ENCODE data around the gene DSCAM.
A peak's percentile ranks its signal among the peaks of the same experiment; 100 is the strongest.

Gene DSCAM

DNA sequence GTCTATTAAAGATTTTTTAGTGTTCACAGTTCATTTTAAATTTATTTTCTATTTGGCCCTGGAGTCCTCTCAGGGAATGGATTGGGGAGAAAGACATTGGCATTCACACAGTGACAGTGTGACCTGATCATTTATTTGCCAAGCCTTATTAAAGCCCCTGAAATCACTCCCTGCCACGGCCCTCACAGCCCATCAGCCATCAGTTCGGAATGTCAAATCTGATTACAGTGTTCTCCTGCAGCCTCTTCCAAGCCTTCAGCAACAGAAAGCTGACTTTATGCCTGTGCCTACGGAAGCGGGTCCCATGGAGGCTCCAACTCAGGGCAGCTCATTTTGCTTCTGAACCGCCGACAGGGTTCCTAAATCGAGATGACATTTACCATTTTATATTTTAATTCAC is 451.2 kb downstream of the DSCAM start:
- Mint-ChIP-seq H3K36me3 (no peaks in the 10 kb centered on the region), H3K27ac (no peak overlapping the region), H3K9me3 (peaks cover 14% of the 10 kb centered on the region), H3K4me1 (no peaks in the 10 kb centered on the region), H3K4me3 (no peak overlapping the region)
- DNase-seq (ENCODE audit: low spot score in 2 of 2) (no peak), ATAC-seq (no peak)

DNA sequence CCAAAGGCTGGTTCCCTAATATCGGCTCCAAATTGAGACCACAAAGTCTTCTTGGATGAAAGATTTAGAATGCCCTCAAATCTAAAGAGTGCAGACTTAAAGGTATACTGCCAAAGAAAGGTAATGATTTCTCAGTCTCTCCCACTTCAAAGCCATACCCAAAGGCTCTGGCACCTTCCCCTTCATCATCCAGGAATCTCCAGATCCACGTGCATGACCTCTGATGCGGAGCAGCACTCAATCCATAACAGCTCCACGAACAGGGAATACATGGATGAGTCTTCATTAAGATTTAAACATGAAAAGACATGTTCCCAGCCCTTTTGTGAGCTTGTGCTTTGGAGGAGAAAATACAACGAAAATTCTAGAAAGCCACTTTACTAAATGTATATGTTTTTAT is 453.9 kb downstream of the DSCAM start:
- ATAC-seq (no peak), DNase-seq (ENCODE audit: low spot score in 2 of 2) (no peak)
- peaks cover 17% of the 10 kb centered on the region for H3K9me3 Mint-ChIP-seq
- H3K27ac Mint-ChIP-seq, result no peak overlapping the region
- no peak overlapping the region for H3K4me3 Mint-ChIP-seq
- H3K4me1 Mint-ChIP-seq, result no peaks in the 10 kb centered on the region
- H3K36me3 Mint-ChIP-seq, result no peaks in the 10 kb centered on the region

DNA sequence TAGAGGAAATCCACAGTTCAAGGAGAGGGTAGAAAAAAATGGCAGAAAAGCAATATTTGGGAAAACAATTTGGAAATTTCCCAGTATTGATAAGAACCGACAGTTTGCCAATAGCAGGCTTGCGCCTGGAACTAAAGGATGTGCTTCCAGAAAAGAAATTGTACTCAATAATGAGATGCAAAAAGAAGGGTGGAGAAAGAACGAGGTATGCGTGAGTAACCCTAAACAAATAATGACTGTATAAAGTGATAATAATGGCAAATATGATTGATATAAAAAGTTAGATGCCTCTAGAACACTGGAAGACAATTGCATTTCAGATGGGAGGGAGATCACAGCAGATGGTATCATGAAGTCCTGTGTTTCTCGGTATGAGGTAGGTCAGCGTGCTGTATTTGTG is 458.9 kb downstream of the DSCAM start:
- ATAC-seq, result no peak
- H3K4me1 Mint-ChIP-seq, result no peaks in the 10 kb centered on the region
- no peak overlapping the region for H3K27ac Mint-ChIP-seq
- no peak for DNase-seq (ENCODE audit: low spot score in 2 of 2)
- no peak overlapping the region for H3K4me3 Mint-ChIP-seq
- H3K36me3 Mint-ChIP-seq, result no peaks in the 10 kb centered on the region
- peaks cover 7% of the 10 kb centered on the region for H3K9me3 Mint-ChIP-seq

DNA sequence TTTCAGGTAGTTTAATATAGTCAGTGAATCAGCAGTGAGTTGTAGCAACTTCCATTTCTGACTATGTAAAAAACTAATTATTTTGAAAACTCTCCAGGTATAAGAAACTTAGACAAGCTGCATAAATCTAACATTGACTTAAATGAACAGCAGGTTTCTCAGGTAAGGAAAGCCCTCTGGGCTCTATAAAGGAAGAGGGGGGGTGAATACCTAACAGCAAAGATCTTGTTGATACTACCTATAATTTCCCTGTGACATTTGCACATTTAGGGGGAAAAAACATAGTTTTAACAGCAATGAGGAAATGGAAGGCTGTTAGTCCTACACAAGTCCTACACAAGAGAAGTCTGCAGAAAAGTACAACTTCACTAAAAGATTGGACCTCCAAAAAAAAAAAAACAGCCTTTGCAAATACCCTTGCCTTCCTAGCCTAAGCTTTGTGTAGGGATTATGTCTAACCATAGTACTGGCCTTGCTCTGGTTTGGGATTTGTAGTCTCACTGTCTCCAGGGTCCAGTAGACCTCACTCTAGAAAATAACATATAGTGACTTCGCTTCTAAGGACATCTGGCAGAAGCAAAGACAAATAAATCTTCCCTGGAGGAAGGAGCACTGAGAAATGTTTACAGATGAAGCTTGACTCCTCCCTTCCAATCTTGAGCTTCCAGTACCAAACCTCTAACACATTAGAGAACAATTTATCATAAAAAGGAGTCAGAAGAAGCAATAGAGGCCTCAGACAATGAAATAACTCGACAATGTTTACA is 459.8 kb downstream of the DSCAM start:
- ATAC-seq (no peak), DNase-seq (ENCODE audit: low spot score in 2 of 2) (no peak)
- no peak overlapping the region for H3K27ac Mint-ChIP-seq
- H3K36me3 Mint-ChIP-seq, result no peaks in the 10 kb centered on the region
- peaks cover 12% of the 10 kb centered on the region for H3K9me3 Mint-ChIP-seq
- no peaks in the 10 kb centered on the region for H3K4me1 Mint-ChIP-seq
- H3K4me3 Mint-ChIP-seq, result no peak overlapping the region

DNA sequence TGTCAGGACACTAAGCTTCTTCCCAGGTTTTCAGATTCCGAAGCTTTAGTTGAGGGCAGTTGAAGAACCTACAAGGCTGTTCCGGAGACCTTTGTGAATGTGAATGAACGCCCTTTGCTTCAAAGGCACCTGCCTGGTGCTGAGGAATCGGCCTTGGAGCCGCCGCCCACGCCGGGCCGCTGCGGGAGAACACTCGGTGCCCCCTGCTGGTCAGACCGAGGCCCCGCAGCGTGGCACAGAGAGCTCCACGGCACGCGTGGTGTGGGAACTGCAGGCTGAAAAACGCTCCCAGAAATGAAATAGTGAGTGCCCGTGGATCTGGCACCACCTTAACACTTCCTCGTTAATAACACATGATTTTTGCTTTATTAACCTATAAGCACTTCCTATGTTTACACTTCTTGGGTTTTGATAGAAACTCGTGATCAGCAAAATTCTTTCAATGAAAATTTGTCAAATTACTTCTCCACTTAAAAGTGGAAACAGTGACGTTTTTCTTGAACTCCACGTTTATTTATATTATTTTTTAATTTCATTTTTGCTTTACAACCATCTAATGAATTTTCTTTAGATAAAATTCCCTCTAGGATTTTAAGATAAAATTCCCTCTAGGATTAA is 460.6 kb downstream of the DSCAM start:
- peaks cover 13% of the 10 kb centered on the region for H3K9me3 Mint-ChIP-seq
- DNase-seq (ENCODE audit: low spot score in 2 of 2) (peak in 1 of 2 donors; percentile 2), ATAC-seq (no peak)
- no peak overlapping the region for H3K4me3 Mint-ChIP-seq
- no peaks in the 10 kb centered on the region for H3K36me3 Mint-ChIP-seq
- H3K27ac Mint-ChIP-seq, result no peak overlapping the region
- no peaks in the 10 kb centered on the region for H3K4me1 Mint-ChIP-seq

DNA sequence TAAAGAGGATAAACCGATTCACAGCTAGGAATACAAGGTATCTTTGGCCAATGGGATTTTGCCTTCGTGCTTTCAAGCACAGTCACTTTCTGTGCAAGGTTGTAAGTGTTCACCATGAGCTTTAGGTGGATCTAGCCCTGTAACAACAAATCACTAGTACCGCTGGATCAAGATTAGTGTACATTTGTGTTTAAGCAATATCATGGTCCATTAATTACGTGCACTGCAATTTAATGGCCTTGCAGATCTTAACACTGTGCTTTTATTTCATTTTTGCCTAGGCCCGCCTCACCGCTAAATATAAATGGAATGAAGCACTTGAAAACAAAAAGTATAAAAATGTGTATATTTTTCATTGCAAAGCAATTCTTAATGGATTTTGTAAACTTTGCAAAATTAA is 461.1 kb downstream of the DSCAM start:
- DNase-seq (ENCODE audit: low spot score in 2 of 2) (no peak), ATAC-seq (no peak)
- H3K36me3 Mint-ChIP-seq, result no peaks in the 10 kb centered on the region
- H3K4me3 Mint-ChIP-seq, result no peak overlapping the region
- peaks cover 13% of the 10 kb centered on the region for H3K9me3 Mint-ChIP-seq
- H3K4me1 Mint-ChIP-seq, result no peaks in the 10 kb centered on the region
- no peak overlapping the region for H3K27ac Mint-ChIP-seq

DNA sequence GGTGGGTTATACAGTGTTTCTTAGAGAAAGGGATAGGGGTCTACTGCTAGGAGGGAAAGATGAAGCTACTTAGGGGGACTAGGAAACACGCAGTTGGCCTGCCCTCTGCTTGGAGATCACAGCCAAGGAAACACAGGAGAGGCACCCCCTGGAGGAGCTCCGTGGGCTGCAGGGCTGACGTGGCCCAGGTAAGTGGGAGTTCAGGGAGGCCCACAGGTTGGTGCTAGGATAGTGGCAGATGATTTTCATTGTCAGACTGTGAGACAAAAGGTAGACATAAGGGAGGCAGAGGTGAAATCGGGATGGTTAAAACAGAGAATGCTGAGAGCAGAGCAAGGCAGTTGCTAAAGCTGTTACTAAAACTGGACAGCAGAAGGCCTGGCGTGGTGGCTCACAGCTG is 463.0 kb downstream of the DSCAM start:
- Mint-ChIP-seq H3K9me3 (peaks cover 15% of the 10 kb centered on the region), H3K27ac (no peak overlapping the region), H3K4me3 (no peak overlapping the region), H3K4me1 (no peaks in the 10 kb centered on the region), H3K36me3 (no peaks in the 10 kb centered on the region)
- no peak for DNase-seq (ENCODE audit: low spot score in 2 of 2)
- no peak for ATAC-seq

DNA sequence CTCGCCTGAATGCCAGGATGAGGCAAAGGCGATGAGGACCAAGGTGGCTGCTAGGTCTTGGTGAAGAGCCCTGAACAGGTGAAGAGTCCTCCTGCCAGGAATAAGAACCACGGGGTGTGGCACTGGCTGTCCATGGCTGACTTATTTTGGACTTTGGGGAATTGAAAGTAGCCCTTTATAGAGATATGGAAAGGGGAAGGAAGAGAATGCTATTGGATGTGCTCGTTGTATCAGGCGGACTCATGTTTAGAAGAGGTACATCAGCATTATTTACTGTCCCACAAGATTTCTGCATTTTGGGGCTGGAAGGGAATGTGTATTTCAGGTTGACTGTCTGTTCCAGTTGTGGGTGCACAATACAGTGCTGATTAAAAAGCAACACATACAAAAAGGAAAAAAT is 465.8 kb downstream of the DSCAM start:
- Mint-ChIP-seq H3K4me1 (no peaks in the 10 kb centered on the region), H3K36me3 (no peaks in the 10 kb centered on the region), H3K27ac (no peak overlapping the region), H3K9me3 (peaks cover 23% of the 10 kb centered on the region), H3K4me3 (no peak overlapping the region)
- ATAC-seq, result no peak
- DNase-seq (ENCODE audit: low spot score in 2 of 2), result no peak

DNA sequence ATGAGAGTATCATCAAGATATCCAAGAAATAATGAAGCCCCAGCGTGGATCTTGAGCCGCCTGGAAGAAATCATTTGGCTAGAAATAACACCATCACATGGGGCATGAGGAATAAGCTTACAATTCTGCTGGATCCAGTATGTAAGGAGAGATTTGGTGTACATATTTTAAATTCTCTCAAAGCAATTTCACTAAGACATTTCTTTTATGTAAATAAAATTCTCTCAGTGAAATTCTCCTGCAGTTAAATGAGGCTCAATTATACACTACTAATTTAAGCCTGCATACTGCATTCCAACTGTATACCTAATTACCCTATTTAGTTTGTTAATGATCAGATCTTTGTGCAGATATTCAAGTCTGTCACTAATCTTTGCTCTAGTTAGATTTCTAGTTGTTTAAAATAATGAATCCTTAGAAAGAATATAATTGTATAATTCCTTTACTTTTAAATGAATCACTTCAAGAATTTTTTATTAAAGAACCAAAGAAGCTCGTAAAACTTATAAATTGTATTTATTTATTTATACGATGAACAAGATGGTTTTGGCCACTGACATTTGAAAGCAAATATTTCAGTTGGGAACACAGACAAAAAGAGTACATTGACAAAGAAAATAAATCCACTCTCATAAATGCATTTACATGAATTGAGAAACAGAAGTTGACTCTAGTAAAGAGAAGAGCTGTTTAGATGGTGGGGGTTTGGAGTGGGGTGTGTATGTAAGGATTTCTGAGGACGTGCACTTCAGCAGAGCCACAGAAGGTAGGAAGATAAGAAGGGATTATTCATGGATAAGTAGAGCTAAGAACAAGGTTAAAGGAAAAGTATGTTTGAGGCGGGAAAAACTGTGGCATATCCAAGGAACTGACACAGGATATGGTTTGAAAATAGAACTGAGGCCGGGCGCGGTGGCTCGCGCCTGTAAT is 466.8 kb downstream of the DSCAM start:
- no peak for ATAC-seq
- Mint-ChIP-seq H3K36me3 (no peaks in the 10 kb centered on the region), H3K4me3 (no peak overlapping the region), H3K9me3 (peaks cover 25% of the 10 kb centered on the region), H3K4me1 (no peaks in the 10 kb centered on the region), H3K27ac (no peak overlapping the region)
- no peak for DNase-seq (ENCODE audit: low spot score in 2 of 2)

DNA sequence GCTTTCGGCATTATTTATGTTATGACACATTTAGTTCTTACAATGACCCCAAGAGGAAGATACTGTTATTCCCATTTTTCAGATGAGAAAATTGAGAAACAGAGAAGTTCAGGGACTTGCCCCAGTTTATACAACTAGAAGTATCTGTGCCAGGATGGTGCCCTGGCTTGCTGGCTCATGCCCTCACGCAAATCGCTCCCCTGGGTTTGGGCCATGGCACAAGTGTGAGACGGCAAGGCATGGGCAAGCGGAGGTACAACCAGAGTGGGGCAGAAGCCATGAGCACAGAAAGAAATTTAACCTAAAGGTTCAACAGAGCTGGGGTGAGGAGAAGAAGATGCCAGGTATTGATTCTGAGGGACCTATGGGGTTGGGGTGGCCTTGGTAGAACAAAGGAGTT is 469.8 kb downstream of the DSCAM start:
- DNase-seq (ENCODE audit: low spot score in 2 of 2), result no peak
- H3K36me3 Mint-ChIP-seq, result no peaks in the 10 kb centered on the region
- H3K4me3 Mint-ChIP-seq, result no peak overlapping the region
- H3K4me1 Mint-ChIP-seq, result no peaks in the 10 kb centered on the region
- peaks cover 17% of the 10 kb centered on the region for H3K9me3 Mint-ChIP-seq
- ATAC-seq, result no peak
- no peak overlapping the region for H3K27ac Mint-ChIP-seq

DNA sequence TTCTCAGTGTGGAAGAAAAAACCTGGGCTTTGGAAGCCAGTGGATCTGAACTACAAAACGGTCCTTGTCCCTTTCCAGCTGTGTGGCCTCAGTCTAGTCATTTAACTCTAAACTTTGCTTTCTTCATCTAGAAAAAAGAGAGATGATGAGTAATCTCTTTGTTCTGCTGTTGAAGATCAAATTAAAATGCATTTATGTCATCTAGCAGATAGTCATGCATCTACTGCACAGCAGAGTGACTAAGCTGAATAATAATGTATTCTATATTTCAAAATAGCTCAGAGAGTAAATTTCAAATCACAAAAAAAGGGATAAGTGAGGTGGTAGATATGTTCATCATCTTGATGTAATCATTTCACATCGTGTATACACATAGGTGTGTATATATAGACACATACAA is 473.2 kb downstream of the DSCAM start:
- no peak overlapping the region for H3K4me3 Mint-ChIP-seq
- no peaks in the 10 kb centered on the region for H3K4me1 Mint-ChIP-seq
- ATAC-seq, result no peak
- no peaks in the 10 kb centered on the region for H3K36me3 Mint-ChIP-seq
- no peak for DNase-seq (ENCODE audit: low spot score in 2 of 2)
- H3K27ac Mint-ChIP-seq, result no peak overlapping the region
- peaks cover 9% of the 10 kb centered on the region for H3K9me3 Mint-ChIP-seq

DNA sequence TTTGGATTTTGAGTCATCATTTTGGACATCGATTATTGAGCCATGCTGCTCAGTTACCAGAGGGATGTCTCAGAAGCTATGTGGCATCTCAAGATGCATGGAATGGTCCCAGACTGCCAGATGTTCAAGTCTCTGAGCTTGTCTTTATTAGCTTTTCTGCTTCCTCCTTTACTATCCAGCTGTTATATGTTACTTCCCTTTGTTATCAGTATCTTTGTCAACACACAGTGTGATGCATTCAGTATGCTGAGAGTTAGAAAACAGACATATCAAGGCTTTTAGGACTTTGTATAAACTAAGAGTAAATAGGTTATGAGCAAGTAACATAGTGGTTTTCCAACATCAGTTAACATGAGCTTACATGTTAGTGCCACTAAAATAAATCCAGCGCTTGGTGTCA is 474.5 kb downstream of the DSCAM start:
- H3K4me3 Mint-ChIP-seq, result no peak overlapping the region
- DNase-seq (ENCODE audit: low spot score in 2 of 2), result no peak
- no peaks in the 10 kb centered on the region for H3K36me3 Mint-ChIP-seq

DNA sequence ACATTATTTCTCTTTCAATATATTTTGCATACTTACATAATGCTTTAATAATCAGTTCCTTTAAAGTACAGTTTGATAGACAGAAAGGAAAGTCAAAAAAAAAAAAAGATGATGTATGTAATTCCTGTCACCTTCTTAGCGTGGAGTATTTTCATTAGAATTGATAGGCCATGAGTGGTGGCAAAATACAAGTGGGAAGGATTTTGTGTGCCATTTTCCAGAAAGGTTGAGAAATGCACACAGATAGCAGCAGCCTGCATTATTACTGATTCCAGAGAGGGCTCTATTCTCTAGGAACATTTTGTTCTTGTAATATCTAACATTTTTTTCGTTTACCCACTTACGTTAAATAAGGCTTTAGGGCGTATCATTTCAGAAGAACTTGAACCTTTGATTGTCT is 475.6 kb downstream of the DSCAM start:
- H3K27ac Mint-ChIP-seq, result no peak overlapping the region

More for the DNA sequence above, 474.5 kb downstream of the DSCAM start:
- Mint-ChIP-seq H3K27ac (no peak overlapping the region), H3K9me3 (peaks cover 11% of the 10 kb centered on the region), H3K4me1 (no peaks in the 10 kb centered on the region)
- no peak for ATAC-seq

DNA sequence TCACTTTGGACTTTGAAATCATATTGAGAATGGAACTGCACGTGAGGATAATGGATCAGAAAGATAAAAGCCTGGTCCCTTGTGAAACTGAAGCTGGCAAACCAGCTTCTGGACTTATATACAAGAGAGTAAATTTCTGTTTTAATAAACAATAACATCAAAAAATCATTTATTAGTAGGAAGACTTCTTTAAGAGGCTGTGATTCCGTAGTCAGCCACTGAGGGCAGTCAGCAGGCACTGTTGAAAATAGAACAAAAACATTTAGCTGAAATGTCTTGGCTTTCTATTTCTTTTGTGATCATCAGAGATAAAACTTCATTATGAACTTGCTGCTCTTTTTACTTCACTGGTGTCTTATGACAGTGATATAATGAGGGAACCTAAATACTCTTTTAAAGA is 490.3 kb downstream of the DSCAM start:
- peaks cover 8% of the 10 kb centered on the region for H3K9me3 Mint-ChIP-seq
- H3K27ac Mint-ChIP-seq, result no peak overlapping the region
- no peak for DNase-seq (ENCODE audit: low spot score in 2 of 2)
- H3K36me3 Mint-ChIP-seq, result no peaks in the 10 kb centered on the region
- H3K4me3 Mint-ChIP-seq, result no peak overlapping the region
- H3K4me1 Mint-ChIP-seq, result no peaks in the 10 kb centered on the region
- no peak for ATAC-seq

More for the DNA sequence above, 475.6 kb downstream of the DSCAM start:
- Mint-ChIP-seq H3K4me3 (no peak overlapping the region), H3K9me3 (peaks cover 11% of the 10 kb centered on the region), H3K4me1 (no peaks in the 10 kb centered on the region), H3K36me3 (no peaks in the 10 kb centered on the region)
- ATAC-seq (no peak), DNase-seq (ENCODE audit: low spot score in 2 of 2) (no peak)

DNA sequence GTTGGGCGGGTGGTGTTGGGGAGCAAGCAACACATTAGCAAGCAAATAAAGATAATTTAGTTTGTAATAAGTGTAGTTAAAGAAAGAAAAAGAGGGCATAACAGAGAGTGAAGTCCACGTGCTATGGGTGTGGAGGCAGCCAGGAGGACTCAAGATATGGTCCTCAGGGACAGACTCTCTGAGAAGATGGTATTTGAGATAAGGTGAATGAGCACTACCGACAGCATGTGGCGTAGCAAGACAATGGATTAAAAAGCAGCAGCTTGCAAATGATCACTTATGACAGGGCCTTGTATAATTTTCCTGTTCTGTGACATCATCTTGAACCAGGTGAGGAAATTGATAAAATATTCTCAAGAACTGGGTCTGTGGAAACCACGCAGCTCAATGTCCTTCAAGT is 491.9 kb downstream of the DSCAM start:
- H3K36me3 Mint-ChIP-seq, result no peaks in the 10 kb centered on the region

More for the DNA sequence above, 491.9 kb downstream of the DSCAM start:
- H3K9me3 Mint-ChIP-seq, result peaks cover 19% of the 10 kb centered on the region
- no peak overlapping the region for H3K27ac Mint-ChIP-seq
- DNase-seq (ENCODE audit: low spot score in 2 of 2), result no peak
- no peaks in the 10 kb centered on the region for H3K4me1 Mint-ChIP-seq
- H3K4me3 Mint-ChIP-seq, result no peak overlapping the region
- ATAC-seq, result no peak

All from stimulated activated effector memory CD8-positive, alpha-beta T cell treated with anti-CD3 and anti-CD28 coated beads, Interleukin-12 subunit alpha, Interleukin-12 subunit beta, amount 100 ng/mL, for 72 hours (primary cell).